OCI-LY1 (cell line): ENCODE data around the gene ATF2.

Experiments
- H2AFZ ChIP-seq: fragments of 200-600 bp; sonication (generic), shearing (Covaris generic); 2 replicates; pipeline ENCODE4 v1.6.0; 2014; ENCODE audit warnings: antibody characterized with exemption, mild to moderate bottlenecking, low read length
- H3F3A ChIP-seq: fragments of 200-600 bp; sonication (generic), shearing (Covaris generic); 2 replicates; pipeline ENCODE4 v1.6.0; 2014; ENCODE audit warnings: mild to moderate bottlenecking, antibody characterized with exemption, low read length, moderate library complexity; ENCODE audit not compliant: insufficient read depth
- H3K27ac ChIP-seq: fragments of 200-600 bp; sonication (generic); 2 replicates; pipeline ENCODE4 v1.5.1; 2014; ENCODE audit warnings: low read length, mixed run types, mild to moderate bottlenecking, low read depth; ENCODE audit not compliant: poor library complexity, severe bottlenecking
- H3K27me3 ChIP-seq: fragments of 200-600 bp; sonication (generic); 2 replicates; pipeline ENCODE4 v1.6.0; 2014; ENCODE audit warnings: antibody characterized with exemption, mild to moderate bottlenecking, low read length, moderate library complexity; ENCODE audit not compliant: insufficient read depth
- H3K36me3 ChIP-seq: fragments of 200-600 bp; sonication (generic); 2 replicates; pipeline ENCODE4 v1.6.1; 2014; ENCODE audit warnings: mild to moderate bottlenecking, antibody characterized with exemption, low read length, moderate library complexity, mixed read lengths; ENCODE audit not compliant: insufficient read depth
- H3K4me1 ChIP-seq: fragments of 200-600 bp; sonication (generic); 2 replicates; pipeline ENCODE4 v1.5.1; 2014; ENCODE audit warnings: mild to moderate bottlenecking, low read length, moderate library complexity; ENCODE audit not compliant: insufficient read depth, severe bottlenecking
- H3K4me2 ChIP-seq: fragments of 200-600 bp; sonication (generic), shearing (Covaris generic); 2 replicates; pipeline ENCODE4 v1.6.1; 2014; ENCODE audit warnings: low read length
- H3K4me3 ChIP-seq: fragments of 200-600 bp; sonication (generic); 2 replicates; pipeline ENCODE4 v1.5.1; 2014; ENCODE audit warnings: low read length, low read depth, mild to moderate bottlenecking, mixed read lengths; ENCODE audit not compliant: poor library complexity, severe bottlenecking
- H3K79me2 ChIP-seq: fragments of 200-600 bp; shearing (Covaris generic); 2 replicates; pipeline ENCODE4 v1.6.1; 2016; ENCODE audit warnings: mixed run types, low read length, mixed read lengths; ENCODE audit not compliant: insufficient read depth
- H3K9ac ChIP-seq: fragments of 200-600 bp; sonication (generic), shearing (Covaris generic); 2 replicates; pipeline ENCODE4 v1.6.1; 2014; ENCODE audit warnings: mild to moderate bottlenecking, low read length, mixed read lengths
- H3K9me2 ChIP-seq: fragments of 200-600 bp; sonication (generic), shearing (Covaris generic); 2 replicates; pipeline ENCODE4 v1.6.1; 2014; ENCODE audit warnings: low read depth, mild to moderate bottlenecking, low read length, mixed read lengths
- H3K9me3 ChIP-seq: fragments of 200-600 bp; shearing (Covaris generic); 2 replicates; pipeline ENCODE4 v1.6.1; 2014; ENCODE audit warnings: low read length, mixed read lengths
- H4K20me1 ChIP-seq: fragments of 200-600 bp; sonication (generic), shearing (Covaris generic); 2 replicates; pipeline ENCODE4 v1.6.0; 2016; ENCODE audit warnings: mild to moderate bottlenecking, low read length; ENCODE audit not compliant: insufficient read depth
- CTCF ChIP-seq: fragments of 200-600 bp; sonication (generic), shearing (Covaris generic); IDR thresholded peaks from 2 replicates; pipeline ENCODE4 v1.5.1; 2017; ENCODE audit warnings: mild to moderate bottlenecking, antibody characterized with exemption, low read length, moderate library complexity, mixed read lengths
- EZH2 ChIP-seq: fragments of 200-600 bp; sonication (generic), shearing (Covaris generic); IDR thresholded peaks from 2 replicates; pipeline ENCODE4 v1.8.0; 2017; ENCODE audit warnings: borderline replicate concordance, mixed run types, mild to moderate bottlenecking, antibody characterized with exemption, low read length, moderate library complexity, mixed read lengths

Gene ATF2

GRCh38 chr2:175188761-175189160 lies 20.8 kb upstream of the ATF2 start:
- Histone ChIP-seq H3F3A (no peaks in the 10 kb centered on the region), H3K27me3 (no peaks in the 10 kb centered on the region), H4K20me1 (no peaks in the 10 kb centered on the region), H3K4me3 (no peak overlapping the region), H3K9ac (no peak overlapping the region), H3K36me3 (no peaks in the 10 kb centered on the region), H2AFZ (no peak overlapping the region), H3K9me2 (no peaks in the 10 kb centered on the region), H3K27ac (no peak overlapping the region), H3K4me2 (no peak overlapping the region), H3K9me3 (no peaks in the 10 kb centered on the region), H3K4me1 (no peaks in the 10 kb centered on the region), H3K79me2 (no peaks in the 10 kb centered on the region)
- TF ChIP-seq CTCF, result no peak
- no peak for TF ChIP-seq EZH2

DNA sequence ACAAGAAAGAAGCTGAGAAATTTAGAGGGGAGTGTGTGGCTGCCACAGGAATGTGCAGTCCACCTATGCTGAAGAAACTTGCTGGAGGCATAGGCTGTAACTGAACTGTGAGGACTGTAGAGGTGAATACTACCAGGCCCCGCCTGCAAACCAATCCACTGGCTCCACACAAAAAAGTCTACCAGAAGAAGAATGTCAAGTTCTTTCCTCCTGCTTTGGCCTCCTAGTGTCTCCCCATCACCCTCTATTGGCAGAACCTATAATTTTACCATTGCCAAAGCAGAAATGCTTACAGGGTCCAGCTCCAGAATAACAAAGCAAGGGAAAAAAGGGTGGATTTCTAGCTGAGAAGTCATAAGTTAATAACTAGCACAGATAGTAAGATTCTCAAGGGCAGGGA lies 19.4 kb upstream of the ATF2 start:
- Histone ChIP-seq H3K79me2 (no peaks in the 10 kb centered on the region), H2AFZ (no peak overlapping the region)

GRCh38 chr2:175183674-175184073 lies 15.7 kb upstream of the ATF2 start:
- peaks cover 23% of the 10 kb centered on the region for H3K79me2 ChIP-seq
- H3K4me1 ChIP-seq, result peaks cover 20% of the 10 kb centered on the region
- no peak overlapping the region for H3K4me2 ChIP-seq
- H3K9ac ChIP-seq, result no peak overlapping the region
- H3K27me3 ChIP-seq, result no peaks in the 10 kb centered on the region
- H3F3A ChIP-seq, result no peaks in the 10 kb centered on the region
- no peaks in the 10 kb centered on the region for H3K9me2 ChIP-seq
- no peak overlapping the region for H2AFZ ChIP-seq
- no peaks in the 10 kb centered on the region for H4K20me1 ChIP-seq
- H3K4me3 ChIP-seq, result no peak overlapping the region
- TF ChIP-seq EZH2, result no peak
- no peak for TF ChIP-seq CTCF
- peaks cover 25% of the 10 kb centered on the region for H3K36me3 ChIP-seq
- no peak overlapping the region for H3K27ac ChIP-seq
- H3K9me3 ChIP-seq, result no peaks in the 10 kb centered on the region

More for the DNA sequence above, 19.4 kb upstream of the ATF2 start:
- TF ChIP-seq CTCF (peak; percentile 57), EZH2 (no peak)
- Histone ChIP-seq H3K9me3 (no peaks in the 10 kb centered on the region), H3K9ac (no peak overlapping the region), H4K20me1 (no peaks in the 10 kb centered on the region), H3K4me3 (no peak overlapping the region), H3K27me3 (no peaks in the 10 kb centered on the region), H3K4me1 (peaks cover under 1% of the 10 kb centered on the region), H3K9me2 (no peaks in the 10 kb centered on the region), H3K4me2 (no peak overlapping the region), H3K36me3 (no peaks in the 10 kb centered on the region), H3F3A (no peaks in the 10 kb centered on the region), H3K27ac (no peak overlapping the region)
